GM12878 (cell line): Measurements from ENCODE around the gene MGAT3. TPM values are rescaled to one million over a fixed set of nuclear protein-coding genes. Genes with fewer than 3 reads are reported as not detected.

ENCODE experiments used
- ATF7 ChIP-seq: fragments of 450-650 bp; IDR thresholded peaks from 2 replicates; pipeline ENCODE4 v1.6.1; 2016; ENCODE audit warnings: low read depth, mild to moderate bottlenecking
- CREB1 ChIP-seq: IDR thresholded peaks from 2 replicates; pipeline ENCODE4 v1.6.1; 2012; ENCODE audit warnings: low read depth, mild to moderate bottlenecking, inconsistent platforms
- ETV6 ChIP-seq, 2 experiments: fragments of 450-650 bp in 1 of 2; IDR thresholded peaks in 1 of 2; conservative IDR thresholded peaks in 1 of 2; 2 replicates each; pipeline ENCODE4 v1.6.1; 2014; ENCODE audit warnings: antibody characterized with exemption in 1 of 2, borderline replicate concordance in 1 of 2, low read depth in 1 of 2, mild to moderate bottlenecking in 1 of 2, moderate library complexity in 1 of 2
- IKZF2 ChIP-seq, 2 experiments: fragments of 450-650 bp; IDR thresholded peaks; 2 replicates each; pipeline ENCODE4 v1.6.1; 2017; ENCODE audit warnings: mild to moderate bottlenecking in 2 of 2, moderate library complexity in 2 of 2
- IRF4 ChIP-seq: IDR thresholded peaks from 2 replicates; pipeline ENCODE4 v1.6.1; 2011; ENCODE audit warnings: low read depth, low read length
- NFYA ChIP-seq: IDR thresholded peaks from 2 replicates; pipeline ENCODE4 v1.6.1; 2011; ENCODE audit warnings: low read depth, mild to moderate bottlenecking, low read length, improper control_type of control experiment, borderline replicate concordance
- POLR2AphosphoS5 ChIP-seq: IDR thresholded peaks from 2 replicates; pipeline ENCODE4 v1.6.1; 2011; ENCODE audit warnings: mild to moderate bottlenecking, low read length, inconsistent platforms
- RELA ChIP-seq: fragments of 450-650 bp; IDR thresholded peaks from 2 replicates; pipeline ENCODE4 v1.8.0; 2014; ENCODE audit warnings: borderline replicate concordance; ENCODE audit not compliant: partially characterized antibody
- SIN3A ChIP-seq: IDR thresholded peaks from 2 replicates; pipeline ENCODE4 v1.6.1; 2012; ENCODE audit warnings: low read depth, low read length, improper control_type of control experiment
- SREBF2 ChIP-seq: IDR thresholded peaks from 2 replicates; pipeline ENCODE4 v1.6.1; 2012; ENCODE audit warnings: mild to moderate bottlenecking, low read length
- ZNF274 ChIP-seq: IDR thresholded peaks from one replicate; pipeline ENCODE4 v1.8.0; 2011; ENCODE audit not compliant: insufficient read length, insufficient read depth
- polyA plus RNA-seq, 11 experiments: library from polyadenylated mRNA; depleted of rRNA in 4 of 11; unstranded in 6 of 11; stranded (reverse) in 5 of 11; fragments of >200 nt; fragmentation: Nextera tagmentation in 4 of 11; fragmentation: Illumina TruSeq in 1 of 11; extraction: Ambion mirVana in 4 of 11; extraction: Trizol in 1 of 11; gene quantifications; 1 replicate in 1 of 11; 2 replicates in 10 of 11; pipeline versions ENCODE4 v1.2.1 to v1.2.3, GENCODE V29; 2011 to 2016; ENCODE audit warnings: inconsistent platforms in 2 of 11, missing spikeins in 2 of 11, low read depth in 1 of 11
- total RNA-seq, 4 experiments: library from RNA; depleted of rRNA in 3 of 4; stranded (reverse); fragments of >200 nt in 3 of 4; fragmentation: Illumina TruSeq in 1 of 4; extraction: Trizol in 1 of 4; gene quantifications; 2 replicates each; pipeline versions ENCODE4 v1.2.1 to v1.2.3, GENCODE V29; 2013 to 2021
- TF ChIP-seq, protein P1 (sequence below): fragments of 450-650 bp; IDR thresholded peaks from 2 replicates; pipeline ENCODE4 v1.6.1; 2017; ENCODE audit warnings: mild to moderate bottlenecking, moderate library complexity
- TF ChIP-seq, protein P2 (sequence below): fragments of 450-650 bp; IDR thresholded peaks from 2 replicates; pipeline ENCODE4 v1.6.1; 2016; ENCODE audit warnings: mild to moderate bottlenecking
- TF ChIP-seq, protein P3 (sequence below): fragments of 450-650 bp; IDR thresholded peaks from 2 replicates; pipeline ENCODE4 v1.6.1; 2016; ENCODE audit warnings: mild to moderate bottlenecking
- TF ChIP-seq, protein P4 (sequence below): IDR thresholded peaks from 2 replicates; pipeline ENCODE4 v1.6.1; 2012; ENCODE audit warnings: low read depth, low read length, improper control_type of control experiment
- TF ChIP-seq, protein P5 (sequence below), 3 experiments: IDR thresholded peaks in 2 of 3; conservative IDR thresholded peaks in 1 of 3; 2 replicates each; pipeline ENCODE4 v1.5.1; 2011; ENCODE audit warnings: low read depth in 3 of 3, low read length in 3 of 3, mild to moderate bottlenecking in 3 of 3, control low read depth in 2 of 3, moderate library complexity in 2 of 3, inconsistent platforms in 1 of 3, mixed read lengths in 1 of 3; ENCODE audit not compliant: control insufficient read depth in 2 of 3, insufficient read depth in 1 of 3; ENCODE audit errors: extremely low read depth in 1 of 3
- TF ChIP-seq, protein P6 (sequence below): IDR thresholded peaks from 2 replicates; pipeline ENCODE4 v1.6.1; 2012; ENCODE audit warnings: low read depth, low read length, improper control_type of control experiment

The MGAT3 gene
- total and polyA plus RNA-seq, 10 of the 15 experiments (the other 5 are each of a cell fraction or from before 2014, with no cell fraction given), result 0.32 to 40.2 (median 11.9) TPM

DNA sequence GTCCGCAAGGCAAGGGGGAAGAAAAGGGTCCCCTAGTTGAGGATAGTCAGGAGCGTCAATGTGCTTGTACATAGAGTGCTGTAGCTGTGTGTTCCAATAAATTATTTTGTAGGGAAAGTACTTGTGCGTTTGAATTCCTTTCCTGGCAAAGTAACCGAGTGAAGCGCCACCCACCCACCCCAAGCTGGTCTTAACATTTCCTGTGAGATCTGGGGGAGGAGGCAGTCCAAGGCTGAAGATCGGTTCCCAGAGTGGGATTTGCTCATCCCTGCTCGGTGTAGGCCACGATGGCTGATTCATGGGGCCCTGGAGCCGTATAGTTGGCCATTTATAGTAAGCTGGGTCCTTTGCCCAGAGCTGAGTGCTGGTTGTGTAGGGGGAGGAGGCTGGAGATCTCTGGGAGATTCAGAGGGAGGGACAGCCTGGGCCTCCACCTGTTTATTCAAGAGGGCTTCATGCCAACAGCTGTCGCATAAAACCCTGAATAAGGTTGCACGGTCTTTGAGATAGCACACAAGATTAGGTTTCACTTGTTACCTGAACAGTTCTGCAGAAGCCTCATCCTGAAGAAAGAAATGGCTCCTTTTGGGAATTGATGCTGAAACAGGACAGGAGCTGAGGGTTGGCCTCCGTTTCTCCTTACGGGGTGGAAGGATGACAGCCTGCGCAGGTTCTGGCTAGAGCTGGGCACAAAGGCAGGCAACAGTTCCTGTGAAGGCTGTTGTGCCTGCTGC is 65.9 kb downstream of the MGAT3 start (continued):
- TF ChIP-seq, protein P1, sequence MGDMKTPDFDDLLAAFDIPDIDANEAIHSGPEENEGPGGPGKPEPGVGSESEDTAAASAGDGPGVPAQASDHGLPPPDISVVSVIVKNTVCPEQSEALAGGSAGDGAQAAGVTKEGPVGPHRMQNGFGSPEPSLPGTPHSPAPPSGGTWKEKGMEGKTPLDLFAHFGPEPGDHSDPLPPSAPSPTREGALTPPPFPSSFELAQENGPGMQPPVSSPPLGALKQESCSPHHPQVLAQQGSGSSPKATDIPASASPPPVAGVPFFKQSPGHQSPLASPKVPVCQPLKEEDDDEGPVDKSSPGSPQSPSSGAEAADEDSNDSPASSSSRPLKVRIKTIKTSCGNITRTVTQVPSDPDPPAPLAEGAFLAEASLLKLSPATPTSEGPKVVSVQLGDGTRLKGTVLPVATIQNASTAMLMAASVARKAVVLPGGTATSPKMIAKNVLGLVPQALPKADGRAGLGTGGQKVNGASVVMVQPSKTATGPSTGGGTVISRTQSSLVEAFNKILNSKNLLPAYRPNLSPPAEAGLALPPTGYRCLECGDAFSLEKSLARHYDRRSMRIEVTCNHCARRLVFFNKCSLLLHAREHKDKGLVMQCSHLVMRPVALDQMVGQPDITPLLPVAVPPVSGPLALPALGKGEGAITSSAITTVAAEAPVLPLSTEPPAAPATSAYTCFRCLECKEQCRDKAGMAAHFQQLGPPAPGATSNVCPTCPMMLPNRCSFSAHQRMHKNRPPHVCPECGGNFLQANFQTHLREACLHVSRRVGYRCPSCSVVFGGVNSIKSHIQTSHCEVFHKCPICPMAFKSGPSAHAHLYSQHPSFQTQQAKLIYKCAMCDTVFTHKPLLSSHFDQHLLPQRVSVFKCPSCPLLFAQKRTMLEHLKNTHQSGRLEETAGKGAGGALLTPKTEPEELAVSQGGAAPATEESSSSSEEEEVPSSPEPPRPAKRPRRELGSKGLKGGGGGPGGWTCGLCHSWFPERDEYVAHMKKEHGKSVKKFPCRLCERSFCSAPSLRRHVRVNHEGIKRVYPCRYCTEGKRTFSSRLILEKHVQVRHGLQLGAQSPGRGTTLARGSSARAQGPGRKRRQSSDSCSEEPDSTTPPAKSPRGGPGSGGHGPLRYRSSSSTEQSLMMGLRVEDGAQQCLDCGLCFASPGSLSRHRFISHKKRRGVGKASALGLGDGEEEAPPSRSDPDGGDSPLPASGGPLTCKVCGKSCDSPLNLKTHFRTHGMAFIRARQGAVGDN, result no peak
- TF ChIP-seq RELA, result no peak
- TF ChIP-seq ZNF274, result no peak
- TF ChIP-seq, protein P2, sequence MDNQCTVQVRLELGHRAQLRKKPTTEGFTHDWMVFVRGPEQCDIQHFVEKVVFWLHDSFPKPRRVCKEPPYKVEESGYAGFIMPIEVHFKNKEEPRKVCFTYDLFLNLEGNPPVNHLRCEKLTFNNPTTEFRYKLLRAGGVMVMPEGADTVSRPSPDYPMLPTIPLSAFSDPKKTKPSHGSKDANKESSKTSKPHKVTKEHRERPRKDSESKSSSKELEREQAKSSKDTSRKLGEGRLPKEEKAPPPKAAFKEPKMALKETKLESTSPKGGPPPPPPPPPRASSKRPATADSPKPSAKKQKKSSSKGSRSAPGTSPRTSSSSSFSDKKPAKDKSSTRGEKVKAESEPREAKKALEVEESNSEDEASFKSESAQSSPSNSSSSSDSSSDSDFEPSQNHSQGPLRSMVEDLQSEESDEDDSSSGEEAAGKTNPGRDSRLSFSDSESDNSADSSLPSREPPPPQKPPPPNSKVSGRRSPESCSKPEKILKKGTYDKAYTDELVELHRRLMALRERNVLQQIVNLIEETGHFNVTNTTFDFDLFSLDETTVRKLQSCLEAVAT, result no peak
- TF ChIP-seq IKZF2 (IDR thresholded peaks at IDR 0.05), result peak; percentile 9 to 20; a peak in 1 of 4 replicates
- peak; percentile 97 for TF ChIP-seq POLR2AphosphoS5
- TF ChIP-seq IRF4, result no peak
- TF ChIP-seq, protein P3, sequence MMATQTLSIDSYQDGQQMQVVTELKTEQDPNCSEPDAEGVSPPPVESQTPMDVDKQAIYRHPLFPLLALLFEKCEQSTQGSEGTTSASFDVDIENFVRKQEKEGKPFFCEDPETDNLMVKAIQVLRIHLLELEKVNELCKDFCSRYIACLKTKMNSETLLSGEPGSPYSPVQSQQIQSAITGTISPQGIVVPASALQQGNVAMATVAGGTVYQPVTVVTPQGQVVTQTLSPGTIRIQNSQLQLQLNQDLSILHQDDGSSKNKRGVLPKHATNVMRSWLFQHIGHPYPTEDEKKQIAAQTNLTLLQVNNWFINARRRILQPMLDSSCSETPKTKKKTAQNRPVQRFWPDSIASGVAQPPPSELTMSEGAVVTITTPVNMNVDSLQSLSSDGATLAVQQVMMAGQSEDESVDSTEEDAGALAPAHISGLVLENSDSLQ, result no peak
- no peak for TF ChIP-seq SIN3A
- TF ChIP-seq NFYA, result no peak
- TF ChIP-seq, protein P4, sequence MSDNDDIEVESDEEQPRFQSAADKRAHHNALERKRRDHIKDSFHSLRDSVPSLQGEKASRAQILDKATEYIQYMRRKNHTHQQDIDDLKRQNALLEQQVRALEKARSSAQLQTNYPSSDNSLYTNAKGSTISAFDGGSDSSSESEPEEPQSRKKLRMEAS, result no peak
- TF ChIP-seq ETV6 (conservative IDR thresholded peaks at IDR 0.05 in 1 of 2, IDR thresholded peaks at IDR 0.05 in 1 of 2; ENCODE audit: borderline replicate concordance in 1 of 2, low read depth in 1 of 2), result no peak
- TF ChIP-seq CREB1, result no peak
- TF ChIP-seq, protein P5, sequence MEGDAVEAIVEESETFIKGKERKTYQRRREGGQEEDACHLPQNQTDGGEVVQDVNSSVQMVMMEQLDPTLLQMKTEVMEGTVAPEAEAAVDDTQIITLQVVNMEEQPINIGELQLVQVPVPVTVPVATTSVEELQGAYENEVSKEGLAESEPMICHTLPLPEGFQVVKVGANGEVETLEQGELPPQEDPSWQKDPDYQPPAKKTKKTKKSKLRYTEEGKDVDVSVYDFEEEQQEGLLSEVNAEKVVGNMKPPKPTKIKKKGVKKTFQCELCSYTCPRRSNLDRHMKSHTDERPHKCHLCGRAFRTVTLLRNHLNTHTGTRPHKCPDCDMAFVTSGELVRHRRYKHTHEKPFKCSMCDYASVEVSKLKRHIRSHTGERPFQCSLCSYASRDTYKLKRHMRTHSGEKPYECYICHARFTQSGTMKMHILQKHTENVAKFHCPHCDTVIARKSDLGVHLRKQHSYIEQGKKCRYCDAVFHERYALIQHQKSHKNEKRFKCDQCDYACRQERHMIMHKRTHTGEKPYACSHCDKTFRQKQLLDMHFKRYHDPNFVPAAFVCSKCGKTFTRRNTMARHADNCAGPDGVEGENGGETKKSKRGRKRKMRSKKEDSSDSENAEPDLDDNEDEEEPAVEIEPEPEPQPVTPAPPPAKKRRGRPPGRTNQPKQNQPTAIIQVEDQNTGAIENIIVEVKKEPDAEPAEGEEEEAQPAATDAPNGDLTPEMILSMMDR (IDR thresholded peaks at IDR 0.05 in 2 of 3, conservative IDR thresholded peaks at IDR 0.05 in 1 of 3; ENCODE audit: control insufficient read depth in 2 of 3, extremely low read depth in 1 of 3, insufficient read depth in 1 of 3, low read depth in 3 of 3, low read length in 3 of 3), result no peak
- TF ChIP-seq SREBF2, result no peak
- TF ChIP-seq, protein P6, sequence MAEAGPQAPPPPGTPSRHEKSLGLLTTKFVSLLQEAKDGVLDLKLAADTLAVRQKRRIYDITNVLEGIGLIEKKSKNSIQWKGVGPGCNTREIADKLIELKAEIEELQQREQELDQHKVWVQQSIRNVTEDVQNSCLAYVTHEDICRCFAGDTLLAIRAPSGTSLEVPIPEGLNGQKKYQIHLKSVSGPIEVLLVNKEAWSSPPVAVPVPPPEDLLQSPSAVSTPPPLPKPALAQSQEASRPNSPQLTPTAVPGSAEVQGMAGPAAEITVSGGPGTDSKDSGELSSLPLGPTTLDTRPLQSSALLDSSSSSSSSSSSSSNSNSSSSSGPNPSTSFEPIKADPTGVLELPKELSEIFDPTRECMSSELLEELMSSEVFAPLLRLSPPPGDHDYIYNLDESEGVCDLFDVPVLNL, result no peak
- no peak for TF ChIP-seq ATF7
